Measurements from ENCODE around the gene KIF17. TPM values are rescaled to one million over a fixed set of nuclear protein-coding genes. Genes with fewer than 3 reads are reported as not detected.

The KIF17 gene
- total RNA-seq, 1 donor from 2014 or later: 4.6 TPM

DNA sequence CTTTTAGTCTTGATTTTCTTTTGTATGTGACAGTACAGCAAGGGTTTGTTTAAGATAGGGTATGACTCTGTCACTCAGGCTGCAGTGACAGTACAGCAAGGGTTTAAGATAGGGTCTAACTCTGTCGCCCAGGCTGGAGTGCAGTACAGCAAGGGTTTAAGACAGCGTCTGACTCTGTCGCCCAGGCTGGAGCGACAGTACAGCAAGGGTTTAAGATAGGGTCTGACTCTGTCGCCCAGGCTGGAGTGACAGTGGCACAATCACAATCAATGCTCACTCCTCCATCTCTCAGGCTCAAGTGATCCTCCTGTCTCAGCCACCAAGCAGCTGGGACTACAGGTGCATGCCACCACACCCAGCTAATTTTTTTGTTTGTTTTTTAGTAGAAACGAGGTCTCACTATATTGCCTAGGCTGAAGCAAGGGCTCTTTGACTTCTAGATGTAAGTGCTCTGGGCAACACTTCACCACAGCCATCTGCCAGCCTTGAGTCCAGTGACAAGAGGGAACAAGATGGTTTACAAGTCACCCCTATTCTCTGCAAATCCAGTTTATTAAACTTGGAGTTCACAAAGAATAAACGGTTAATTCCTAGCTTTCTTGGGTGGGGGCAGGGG is 15.7 kb upstream of the KIF17 start:
- ATAC-seq: peak; percentile 6
- peak overlapping the region; percentile 64 for H3K4me3 ChIP-seq
- no peak for TF ChIP-seq CTCF (IDR thresholded peaks at IDR 0.05)

DNA sequence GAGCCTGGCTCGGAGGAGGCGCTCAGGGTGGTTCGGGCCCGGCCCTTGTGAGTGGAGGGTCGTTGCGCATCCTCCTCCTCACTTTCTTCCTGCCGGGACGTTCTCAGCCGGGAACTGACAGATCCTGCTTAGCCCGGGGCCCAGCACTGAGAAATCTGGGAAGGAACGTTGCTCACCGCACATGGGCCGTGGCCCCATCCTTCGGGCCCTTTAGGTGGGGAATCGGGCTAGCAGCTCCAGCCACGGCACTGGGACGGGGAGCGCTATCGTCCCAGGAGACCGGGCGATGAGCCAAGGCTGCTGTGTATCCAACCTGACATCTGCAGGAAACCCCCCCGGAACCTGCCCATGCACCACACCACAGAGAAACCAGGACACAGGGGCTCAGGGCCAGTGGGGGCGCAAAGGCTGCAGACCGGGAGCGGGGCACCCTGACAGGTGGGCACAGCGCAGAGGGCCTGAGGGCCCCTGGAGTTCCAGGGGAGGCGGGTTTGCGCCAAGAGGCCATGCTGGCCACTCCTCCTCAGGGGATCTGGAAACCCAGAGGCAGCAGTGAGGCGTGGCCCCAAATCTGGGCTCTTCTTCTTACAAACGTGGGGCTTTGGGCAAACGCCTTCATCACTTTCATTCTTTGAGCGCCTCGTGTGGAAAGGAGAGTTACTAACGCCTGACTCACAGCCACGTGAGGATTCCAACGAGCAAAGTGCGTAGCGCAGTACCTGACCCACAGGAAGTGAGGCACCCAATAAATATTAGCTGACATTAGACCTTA is 15.0 kb upstream of the KIF17 start, which contains the start of gene SH2D5:
TSS of gene SH2D5 (minus strand) at position 116 of the 772 bp plus-strand sequence. CDS start 4,659 bp downstream, outside the sequence.
- DNase-seq: peak; percentile 80
- Histone ChIP-seq H3K27me3 (peaks cover 20% of the 10 kb centered on the region), H3K4me3 (peak within 1 kb of the TSS; percentile 64), H3K9me3 (no peaks in the 10 kb centered on the region), H3K27ac (peak within 1 kb of the TSS; percentile 20), H3K4me1 (peaks cover 16% of the 10 kb centered on the region), H3K36me3 (no peaks in the 10 kb centered on the region)
- peak; percentile 83 for ATAC-seq
- TF ChIP-seq CTCF (IDR thresholded peaks at IDR 0.05): peak; percentile 40
- intact Hi-C loops (cut with DNase I): no loop called here

More for the DNA sequence above, 15.7 kb upstream of the KIF17 start:
- no peaks in the 10 kb centered on the region for H3K36me3 ChIP-seq
- intact Hi-C loops (cut with DNase I): no loop called here
- DNase-seq: no peak
- H3K27ac ChIP-seq: peak overlapping the region; percentile 20
- no peaks in the 10 kb centered on the region for H3K9me3 ChIP-seq
- peaks cover 20% of the 10 kb centered on the region for H3K27me3 ChIP-seq
- H3K4me1 ChIP-seq: peaks cover 16% of the 10 kb centered on the region

- ATAC-seq (peak; percentile 72), DNase-seq (peak; percentile 78)
- peaks cover 16% of the 10 kb centered on the region for H3K4me1 ChIP-seq
- peaks cover 20% of the 10 kb centered on the region for H3K27me3 ChIP-seq
- peak overlapping the region; percentile 64 for H3K4me3 ChIP-seq
- no peak for TF ChIP-seq CTCF (IDR thresholded peaks at IDR 0.05)
- no peaks in the 10 kb centered on the region for H3K9me3 ChIP-seq
- intact Hi-C loops (cut with DNase I): no loop called here
- H3K27ac ChIP-seq: no peak overlapping the region
- no peaks in the 10 kb centered on the region for H3K36me3 ChIP-seq
Measured at GRCh38 chr1:20732071-20732587, 14.3 kb upstream of the KIF17 start.

DNA sequence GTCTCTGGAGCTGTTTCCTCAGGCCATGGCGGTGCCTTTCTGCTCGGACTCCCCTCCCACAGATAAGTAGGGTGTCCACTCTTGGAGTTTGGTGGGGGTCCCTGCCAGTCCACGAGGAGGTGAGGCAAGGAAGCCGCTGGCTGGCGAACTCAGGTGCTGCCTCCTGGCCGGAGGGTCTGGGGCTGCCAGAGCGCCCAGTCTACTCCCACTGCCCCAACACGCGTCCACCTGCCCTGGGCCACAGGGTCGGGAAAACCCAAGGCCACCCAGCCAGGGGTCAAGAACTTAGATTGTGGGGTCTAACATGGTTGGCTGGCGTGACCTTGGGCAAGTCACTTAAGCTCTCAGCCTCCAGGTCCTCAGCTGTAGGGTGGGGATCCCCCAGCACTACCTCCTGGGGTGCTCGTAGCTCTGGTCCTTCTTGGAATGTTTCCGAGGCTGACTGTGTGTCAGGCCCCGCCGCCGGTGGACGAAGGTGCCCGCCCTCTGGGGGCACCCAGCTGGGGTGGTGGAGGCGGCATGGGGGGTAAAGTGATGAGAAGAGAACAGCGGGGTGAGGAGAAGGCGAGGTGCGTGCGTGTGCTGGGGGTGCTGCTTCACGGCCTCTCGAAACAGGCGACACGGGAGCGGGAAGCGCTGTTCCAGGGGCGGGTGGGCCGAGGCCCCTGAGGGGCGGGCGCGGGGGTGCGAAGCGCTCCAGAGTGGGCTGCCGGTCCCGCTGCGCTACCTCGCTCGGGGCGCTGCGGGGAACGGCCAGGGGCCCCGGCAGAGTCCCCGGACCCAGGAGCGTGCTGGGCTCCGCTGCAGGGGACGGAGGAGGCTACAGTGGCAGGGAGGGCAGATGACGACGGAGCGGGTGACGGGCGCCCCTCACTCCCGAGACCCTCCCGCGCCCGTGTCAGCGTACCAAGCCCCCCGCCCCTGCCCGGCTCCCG is 13.5 kb upstream of the KIF17 start:
- Histone ChIP-seq H3K4me3 (peak overlapping the region; percentile 64), H3K4me1 (peaks cover 16% of the 10 kb centered on the region), H3K36me3 (no peaks in the 10 kb centered on the region), H3K9me3 (no peaks in the 10 kb centered on the region), H3K27me3 (peaks cover 20% of the 10 kb centered on the region), H3K27ac (no peak overlapping the region)
- DNase-seq (peak; percentile 63), ATAC-seq (no peak)
- intact Hi-C loops (cut with DNase I): no loop called here
- TF ChIP-seq CTCF (IDR thresholded peaks at IDR 0.05): no peak

- H3K27me3 ChIP-seq: peaks cover 20% of the 10 kb centered on the region
- H3K4me1 ChIP-seq: peaks cover 16% of the 10 kb centered on the region
- DNase-seq (peak; percentile 55), ATAC-seq (no peak)
- H3K4me3 ChIP-seq: no peak overlapping the region
- no peaks in the 10 kb centered on the region for H3K9me3 ChIP-seq
- H3K27ac ChIP-seq: no peak overlapping the region
- intact Hi-C loops (cut with DNase I): no loop called here
- TF ChIP-seq CTCF (IDR thresholded peaks at IDR 0.05): no peak
- no peaks in the 10 kb centered on the region for H3K36me3 ChIP-seq
Measured at GRCh38 chr1:20730690-20731056, 12.9 kb upstream of the KIF17 start.

All from upper lobe of right lung (tissue), 1 donor.